SK-N-SH (cell line): Measurements from ENCODE around the gene SCAANT1. TPM values are rescaled to one million over a fixed set of nuclear protein-coding genes. Genes with fewer than 3 reads are reported as not detected.

ENCODE experiments used
- CTCF ChIA-PET: fragments of 300-600, 350-600 bp; formaldehyde crosslinking; extraction: SDS; loops from one replicate; lab custom pipeline; 2021; lab: Yijun Ruan, JAX
- POLR2A ChIA-PET: fragments of 350-600 bp; sonication (Branson Sonifier 250); formaldehyde crosslinking; extraction: SDS; loops from one replicate; lab custom pipeline; 2020; ENCODE audit warnings: antibody characterized with exemption, inconsistent platforms; lab: Yijun Ruan, JAX
- DNase-seq: peaks from one replicate; pipeline ENCODE4 v3.0.0; 2012
- H2AFZ ChIP-seq: fragments of 200-600 bp; sonication (generic); 2 replicates; pipeline ENCODE4 v1.8.1; 2016; ENCODE audit warnings: antibody characterized with exemption, mild to moderate bottlenecking, low read depth
- H3F3A ChIP-seq: fragments of 200-600 bp; sonication (generic); replicated peaks from 2 replicates; pipeline ENCODE3; 2016; ENCODE audit warnings: antibody characterized with exemption, mild to moderate bottlenecking; ENCODE audit not compliant: insufficient read depth
- H3K27ac ChIP-seq, 2 experiments: fragments of 200-500 bp in 1 of 2; fragments of 200-600 bp in 1 of 2; sonication (Bioruptor generic) in 1 of 2; sonication (generic), shearing (Covaris generic) in 1 of 2; 2 replicates each; pipeline versions ENCODE4 v1.5.1 to v1.6.1; 2014 to 2016; ENCODE audit warnings: low read depth in 2 of 2, inconsistent platforms in 1 of 2, low read length in 1 of 2, mild to moderate bottlenecking in 1 of 2, mixed read lengths in 1 of 2
- H3K27me3 ChIP-seq: fragments of 200-600 bp; sonication (generic), shearing (Covaris generic); 2 replicates; pipeline ENCODE4 v1.6.1; 2016; ENCODE audit warnings: mixed run types; ENCODE audit not compliant: insufficient read depth
- H3K36me3 ChIP-seq, 2 experiments: fragments of 200-500 bp in 1 of 2; fragments of 200-600 bp in 1 of 2; sonication (Bioruptor generic) in 1 of 2; sonication (generic) in 1 of 2; replicated peaks in 1 of 2; 2 replicates each; pipeline versions ENCODE3 to v1.5.1; 2014 to 2016; ENCODE audit warnings: low read length in 1 of 2, mild to moderate bottlenecking in 1 of 2; ENCODE audit not compliant: insufficient read depth in 2 of 2, control insufficient read depth in 1 of 2
- H3K4me1 ChIP-seq, 2 experiments: fragments of 200-500 bp in 1 of 2; fragments of 200-600 bp in 1 of 2; sonication (Bioruptor generic) in 1 of 2; sonication (generic), shearing (Covaris generic) in 1 of 2; 2 replicates each; pipeline versions ENCODE4 v1.5.1 to v1.6.1; 2014 to 2016; ENCODE audit warnings: low read depth in 1 of 2, low read length in 1 of 2, mixed run types in 1 of 2; ENCODE audit not compliant: insufficient read depth in 2 of 2, control insufficient read depth in 1 of 2
- H3K4me2 ChIP-seq: fragments of 200-600 bp; sonication (generic), shearing (Covaris generic); 2 replicates; pipeline ENCODE4 v1.6.1; 2017; ENCODE audit warnings: mixed run types
- H3K4me3 ChIP-seq, 2 experiments: fragments of 200-500 bp in 1 of 2; fragments of 200-600 bp in 1 of 2; sonication (Bioruptor generic) in 1 of 2; sonication (generic), shearing (Covaris generic) in 1 of 2; 2 replicates each; pipeline versions ENCODE4 v1.5.1 to v1.8.1; 2014 to 2016; ENCODE audit warnings: low read depth in 2 of 2, inconsistent platforms in 1 of 2, low read length in 1 of 2, mild to moderate bottlenecking in 1 of 2, mixed read lengths in 1 of 2, moderate library complexity in 1 of 2
- H3K79me2 ChIP-seq: fragments of 200-600 bp; sonication (generic); 2 replicates; pipeline ENCODE4 v1.8.1; 2017; ENCODE audit warnings: mild to moderate bottlenecking; ENCODE audit not compliant: insufficient read depth
- H3K9ac ChIP-seq: fragments of 200-600 bp; sonication (generic); 2 replicates; pipeline ENCODE4 v1.6.1; 2017; ENCODE audit warnings: mixed run types
- H3K9me2 ChIP-seq: fragments of 200-600 bp; sonication (generic); 2 replicates; pipeline ENCODE4 v1.6.1; 2017; ENCODE audit warnings: mixed run types
- H3K9me3 ChIP-seq: fragments of 200-600 bp; sonication (generic); 2 replicates; pipeline ENCODE4 v1.6.1; 2017; ENCODE audit warnings: mixed run types, mild to moderate bottlenecking, moderate library complexity
- H4K20me1 ChIP-seq: fragments of 200-600 bp; sonication (generic); 2 replicates; pipeline ENCODE4 v1.6.1; 2017; ENCODE audit warnings: mild to moderate bottlenecking, mixed run types; ENCODE audit not compliant: insufficient read depth
- CHD2 ChIP-seq: fragments of 150-350 bp; IDR thresholded peaks from 2 replicates; pipeline ENCODE4 v1.6.1; 2018; ENCODE audit warnings: low read length; ENCODE audit not compliant: partially characterized antibody
- EZH2phosphoT487 ChIP-seq: fragments of 200-600 bp; sonication (generic); IDR thresholded peaks from 2 replicates; pipeline ENCODE4 v1.6.1; 2017; ENCODE audit warnings: low read depth, mixed run types, mild to moderate bottlenecking, antibody characterized with exemption, moderate library complexity, borderline replicate concordance
- FOSL2 ChIP-seq: IDR thresholded peaks from 2 replicates; pipeline ENCODE4 v1.4.0; 2012; ENCODE audit warnings: low read depth, mild to moderate bottlenecking, moderate library complexity, borderline replicate concordance
- FOXJ3 ChIP-seq: sonication (generic); formaldehyde crosslinking; IDR thresholded peaks from 2 replicates; pipeline ENCODE4 v1.5.1; 2020; ENCODE audit warnings: mild to moderate bottlenecking, missing genetic modification reagents
- FOXM1 ChIP-seq: IDR thresholded peaks from 2 replicates; pipeline ENCODE4 v1.4.0; 2012; ENCODE audit warnings: low read depth, mild to moderate bottlenecking
- GATA2 ChIP-seq: sonication (generic); formaldehyde crosslinking; IDR thresholded peaks from 2 replicates; pipeline ENCODE4 v1.5.0; 2020; ENCODE audit warnings: mild to moderate bottlenecking, missing genetic modification reagents
- JUND ChIP-seq: IDR thresholded peaks from 2 replicates; pipeline ENCODE4 v1.4.0; 2012
- MEF2A ChIP-seq: IDR thresholded peaks from 2 replicates; pipeline ENCODE4 v1.4.0; 2012; ENCODE audit warnings: low read depth, borderline replicate concordance
- PBX3 ChIP-seq: IDR thresholded peaks from 2 replicates; pipeline ENCODE4; 2012
- RAD21 ChIP-seq: IDR thresholded peaks from 2 replicates; pipeline ENCODE4 v1.6.1; 2012; ENCODE audit warnings: mild to moderate bottlenecking, low read length
- RCOR1 ChIP-seq: fragments of 150-350 bp; IDR thresholded peaks from 2 replicates; pipeline ENCODE4 v1.6.1; 2017; ENCODE audit warnings: antibody characterized with exemption, low read length
- RFX5 ChIP-seq: IDR thresholded peaks from 2 replicates; pipeline ENCODE4 v1.6.1; 2012; ENCODE audit warnings: mild to moderate bottlenecking, improper control_type of control experiment, low read length
- WGBS: methylation state at CpG from one replicate; pipeline ENCODE4 v1.1.6; 2017; ENCODE audit warnings: low lambda C conversion rate; 5-methylcytosine and 5-hydroxymethylcytosine counted together
- polyA plus RNA-seq, 3 experiments: library from polyadenylated mRNA; depleted of rRNA; stranded (reverse); fragments of >200 nt; gene quantifications; 2 replicates each; pipeline ENCODE4 v1.2.3, GENCODE V29; 2012
- TF ChIP-seq, protein P1 (sequence below): IDR thresholded peaks from 2 replicates; pipeline ENCODE4 v1.4.0; 2012; ENCODE audit warnings: low read depth, borderline replicate concordance
- TF ChIP-seq, protein P2 (sequence below): IDR thresholded peaks from 2 replicates; pipeline ENCODE4 v1.6.1; 2012; ENCODE audit warnings: mild to moderate bottlenecking, low read depth, low read length, moderate library complexity

SCAANT1 gene
- polyA plus RNA-seq, 1 of the 3 experiments (the other 2 are of a cell fraction), result not detected

- Histone ChIP-seq H3K4me1 (no peaks in the 10 kb centered on the region; a peak in 2 of 4 replicates), H3K4me2 (no peak overlapping the region), H3F3A (peaks cover 14% of the 10 kb centered on the region), H3K27me3 (no peaks in the 10 kb centered on the region), H3K9me3 (no peaks in the 10 kb centered on the region), H3K27ac (no peak overlapping the region), H3K9ac (no peak overlapping the region), H3K4me3 (no peak overlapping the region), H3K9me2 (no peaks in the 10 kb centered on the region), H4K20me1 (peaks cover 6% of the 10 kb centered on the region), H3K36me3 (peaks cover 33 to 43% of the 10 kb centered on the region in 2 experiments), H2AFZ (no peak overlapping the region), H3K79me2 (peaks cover 79% of the 10 kb centered on the region)
- WGBS, result 84% methylated on average over 5 of the region's 5 CpGs
- POLR2A ChIA-PET, result no interaction called here
- CTCF ChIA-PET, result interaction anchor here (1.5 kb wide), 1 partner anchor 11 kb away, joined by 3 read pairs; no protein-coding TSS in a partner anchor
- TF ChIP-seq FOXJ3 (no peak), FOXM1 (no peak), CHD2 (no peak), RCOR1 (no peak), RFX5 (no peak), RAD21 (no peak), PBX3 (no peak), MEF2A (no peak), GATA2 (CRISPR knock-in tag) (no peak), EZH2phosphoT487 (no peak)
- TF ChIP-seq, protein P1, sequence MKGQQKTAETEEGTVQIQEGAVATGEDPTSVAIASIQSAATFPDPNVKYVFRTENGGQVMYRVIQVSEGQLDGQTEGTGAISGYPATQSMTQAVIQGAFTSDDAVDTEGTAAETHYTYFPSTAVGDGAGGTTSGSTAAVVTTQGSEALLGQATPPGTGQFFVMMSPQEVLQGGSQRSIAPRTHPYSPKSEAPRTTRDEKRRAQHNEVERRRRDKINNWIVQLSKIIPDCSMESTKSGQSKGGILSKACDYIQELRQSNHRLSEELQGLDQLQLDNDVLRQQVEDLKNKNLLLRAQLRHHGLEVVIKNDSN, result no peak
- DNase-seq, result no peak
Observed at GRCh38 chr3:63920001-63920400, 7.8 kb upstream of the SCAANT1 start.

DNA sequence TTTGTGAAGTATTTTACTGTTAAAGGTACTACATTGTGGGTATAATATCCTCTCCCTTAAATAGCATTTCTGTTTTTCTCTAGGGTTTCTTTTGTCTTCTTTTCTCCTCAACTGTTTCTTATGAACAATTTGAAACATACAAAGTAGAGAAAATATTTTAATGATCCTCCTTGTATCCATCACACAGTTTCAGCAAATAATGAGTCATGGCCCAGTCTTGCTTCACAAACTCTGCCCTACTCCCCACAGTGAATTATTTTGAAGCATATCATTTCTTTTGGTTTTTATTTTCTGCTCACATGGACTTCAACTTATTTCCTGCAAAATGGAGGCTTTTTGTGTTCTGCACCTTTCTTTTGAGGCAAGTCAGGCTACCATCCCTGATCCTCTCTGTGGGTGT lies 6.1 kb upstream of the SCAANT1 start:
- ChIA-PET CTCF (no interaction called here), POLR2A (no interaction called here)
- no peak for DNase-seq
- Histone ChIP-seq H3K4me1 (peaks cover under 1 to 3% of the 10 kb centered on the region in 2 experiments; a peak in 3 of 4 replicates), H2AFZ (no peak overlapping the region), H3K4me3 (no peak overlapping the region), H3K27me3 (no peaks in the 10 kb centered on the region), H3K4me2 (no peak overlapping the region), H3K36me3 (peaks cover 41 to 43% of the 10 kb centered on the region in 2 experiments), H3K9ac (no peak overlapping the region), H3K9me2 (no peaks in the 10 kb centered on the region), H4K20me1 (peaks cover 6% of the 10 kb centered on the region), H3K79me2 (peaks cover 91% of the 10 kb centered on the region), H3F3A (peaks cover 14% of the 10 kb centered on the region), H3K9me3 (no peaks in the 10 kb centered on the region), H3K27ac (peak overlapping the region in 1 of 2 experiments; percentile 45; a peak in 2 of 4 replicates)
- TF ChIP-seq JUND (peak; percentile 21; the same call in 1 of the 2 replicates), FOSL2 (peak; percentile 29; the same call in 1 of the 2 replicates)
- TF ChIP-seq, protein P2, sequence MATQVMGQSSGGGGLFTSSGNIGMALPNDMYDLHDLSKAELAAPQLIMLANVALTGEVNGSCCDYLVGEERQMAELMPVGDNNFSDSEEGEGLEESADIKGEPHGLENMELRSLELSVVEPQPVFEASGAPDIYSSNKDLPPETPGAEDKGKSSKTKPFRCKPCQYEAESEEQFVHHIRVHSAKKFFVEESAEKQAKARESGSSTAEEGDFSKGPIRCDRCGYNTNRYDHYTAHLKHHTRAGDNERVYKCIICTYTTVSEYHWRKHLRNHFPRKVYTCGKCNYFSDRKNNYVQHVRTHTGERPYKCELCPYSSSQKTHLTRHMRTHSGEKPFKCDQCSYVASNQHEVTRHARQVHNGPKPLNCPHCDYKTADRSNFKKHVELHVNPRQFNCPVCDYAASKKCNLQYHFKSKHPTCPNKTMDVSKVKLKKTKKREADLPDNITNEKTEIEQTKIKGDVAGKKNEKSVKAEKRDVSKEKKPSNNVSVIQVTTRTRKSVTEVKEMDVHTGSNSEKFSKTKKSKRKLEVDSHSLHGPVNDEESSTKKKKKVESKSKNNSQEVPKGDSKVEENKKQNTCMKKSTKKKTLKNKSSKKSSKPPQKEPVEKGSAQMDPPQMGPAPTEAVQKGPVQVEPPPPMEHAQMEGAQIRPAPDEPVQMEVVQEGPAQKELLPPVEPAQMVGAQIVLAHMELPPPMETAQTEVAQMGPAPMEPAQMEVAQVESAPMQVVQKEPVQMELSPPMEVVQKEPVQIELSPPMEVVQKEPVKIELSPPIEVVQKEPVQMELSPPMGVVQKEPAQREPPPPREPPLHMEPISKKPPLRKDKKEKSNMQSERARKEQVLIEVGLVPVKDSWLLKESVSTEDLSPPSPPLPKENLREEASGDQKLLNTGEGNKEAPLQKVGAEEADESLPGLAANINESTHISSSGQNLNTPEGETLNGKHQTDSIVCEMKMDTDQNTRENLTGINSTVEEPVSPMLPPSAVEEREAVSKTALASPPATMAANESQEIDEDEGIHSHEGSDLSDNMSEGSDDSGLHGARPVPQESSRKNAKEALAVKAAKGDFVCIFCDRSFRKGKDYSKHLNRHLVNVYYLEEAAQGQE, result no peak
